ENCODE measurements around the gene KCNJ15. TPM values are rescaled to one million over a fixed set of nuclear protein-coding genes. Genes with fewer than 3 reads are reported as not detected.

The KCNJ15 gene
- total and polyA plus RNA-seq, 2 of the 8 experiments (the other 6 are each of a cell fraction or from before 2014, with no cell fraction given) = under 0.01 TPM; not detected in 1

DNA sequence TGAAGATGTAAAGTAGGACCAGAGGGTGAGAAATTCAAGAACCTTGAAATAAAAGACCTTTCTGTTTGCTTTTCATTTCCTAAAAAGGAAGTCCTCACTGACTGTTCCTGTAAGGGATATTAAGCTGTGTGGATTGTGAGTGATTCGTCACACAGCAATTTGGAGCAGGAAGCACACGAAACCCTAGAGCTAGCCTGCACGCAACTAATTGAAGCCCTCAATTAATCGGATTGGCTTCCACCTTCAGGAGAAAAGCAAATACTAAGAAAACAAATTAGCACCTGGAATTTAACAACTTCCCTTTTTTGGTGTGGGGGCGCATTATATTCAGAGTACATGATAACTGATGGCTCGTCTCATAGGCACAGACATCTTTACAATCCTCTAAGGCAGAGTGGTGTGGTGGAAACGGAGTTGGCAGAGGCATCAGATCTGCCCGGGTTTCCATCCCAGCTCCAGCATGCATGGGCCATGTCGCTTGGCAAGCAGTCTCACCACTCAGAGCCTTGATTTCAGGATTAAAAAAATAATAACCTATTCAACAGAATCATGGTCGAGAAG lies 95.2 kb downstream of the KCNJ15 start:
- H2BK15ac ChIP-seq (ENCODE audit: low read length) = no peak overlapping the region
- no peak overlapping the region for H3K27ac ChIP-seq (ENCODE audit: low read depth, low read length)
- WGBS, 2 experiments (ENCODE audit: extremely low coverage in 1 of 2, insufficient coverage in 1 of 2, insufficient read length in 1 of 2, insufficient replicate concordance in 2 of 2, low coverage in 1 of 2, low lambda C conversion rate in 2 of 2, missing lambda C conversion rate in 1 of 2) = 73% methylated on average over 10 of the region's 10 CpGs; no CpG with 5 or more reads in 1 of the 2 experiments
- ChIA-PET POLR2A (ENCODE audit: partially characterized antibody) (interaction anchor here (0.7 to 1.0 kb wide), 3 partner anchors 9 to 181 kb away, joined by 3 to 7 read pairs (median 4); no protein-coding TSS in a partner anchor), CTCF (ENCODE audit: partially characterized antibody) (interaction anchor here (0.5 to 9.0 kb wide), 48 partner anchors 9 to 789 kb away, joined by 3 to 366 read pairs (median 4); no protein-coding TSS in a partner anchor)
- H2BK120ac ChIP-seq (replicated peaks; ENCODE audit: low read depth, low read length) = no peak overlapping the region
- no peak overlapping the region for H4K8ac ChIP-seq (ENCODE audit: extremely low read depth, insufficient read depth, low read length)
- H3K79me1 ChIP-seq (ENCODE audit: low read depth, low read length) = no peaks in the 10 kb centered on the region
- H2BK12ac ChIP-seq (ENCODE audit: low read depth, low read length) = no peak overlapping the region
- no peak overlapping the region for H3K14ac ChIP-seq (ENCODE audit: insufficient read length)
- H3K9me3 ChIP-seq (ENCODE audit: insufficient read depth in 2 of 2, low read depth in 1 of 2, low read length in 1 of 2) = no peaks in the 10 kb centered on the region
- H3K9ac ChIP-seq (replicated peaks in 1 of 4; ENCODE audit: extremely low read depth in 1 of 4, low read depth in 3 of 4, low read length in 3 of 4) = no peak overlapping the region
- H2AFZ ChIP-seq (ENCODE audit: low read length) = peak overlapping the region; percentile 9; the same call in 1 of the 2 replicates
- no peak overlapping the region for H3K4ac ChIP-seq (replicated peaks; ENCODE audit: insufficient read length, low read depth, low read length)
- no peaks in the 10 kb centered on the region for H3K79me2 ChIP-seq (ENCODE audit: control insufficient read depth in 1 of 2, insufficient read depth in 2 of 2, low read length in 2 of 2)
- H2BK5ac ChIP-seq (ENCODE audit: low read depth, low read length) = no peak overlapping the region
- peaks cover 0 to 4% (median 0%) of the 10 kb centered on the region in 4 experiments; a peak in 3 of 7 replicates for H3K27me3 ChIP-seq (replicated peaks in 1 of 4; ENCODE audit: control insufficient read depth in 3 of 4, extremely low read depth in 1 of 4, insufficient read depth in 3 of 4, low read length in 3 of 4)
- H2AK5ac ChIP-seq (ENCODE audit: low read depth, low read length) = no peak overlapping the region
- TF ChIP-seq TAF1 (IDR thresholded peaks at IDR 0.05; ENCODE audit: low read depth, low read length) (no peak), SRF (IDR thresholded peaks at IDR 0.05; ENCODE audit: low read depth, low read length) (peak; percentile 70)
- H3K36me3 ChIP-seq (ENCODE audit: control insufficient read depth in 2 of 4, insufficient read depth in 4 of 4, low read length in 3 of 4) = no peaks in the 10 kb centered on the region
- DNase-seq (ENCODE audit: low read depth in 1 of 2, low spot score in 2 of 2) (peak in 1 of 2 experiments; percentile 33), FAIRE-seq (no peak)
- no peak overlapping the region for H3K4me2 ChIP-seq (ENCODE audit: insufficient read depth in 1 of 2, low read depth in 2 of 2, low read length in 2 of 2)
- H4K5ac ChIP-seq (ENCODE audit: insufficient read length, low read depth, low read length) = no peak overlapping the region
- no peak overlapping the region; a peak in 1 of 8 replicates for H3K4me3 ChIP-seq (ENCODE audit: extremely low read depth in 1 of 4, insufficient read depth in 2 of 4, low read depth in 3 of 4, low read length in 4 of 4)
- no peak overlapping the region for H2BK20ac ChIP-seq (ENCODE audit: low read length)
- peaks cover 0 to 11% (median 4%) of the 10 kb centered on the region in 4 experiments; a peak in 3 of 7 replicates for H3K4me1 ChIP-seq (replicated peaks in 1 of 4; ENCODE audit: control insufficient read depth in 3 of 4, insufficient read depth in 4 of 4, low read length in 3 of 4)
- no peaks in the 10 kb centered on the region for H3K23me2 ChIP-seq (ENCODE audit: low read depth, low read length)
- H3K18ac ChIP-seq (ENCODE audit: extremely low read depth, low read length) = no peak overlapping the region
- H4K20me1 ChIP-seq (replicated peaks in 1 of 2; ENCODE audit: control insufficient read depth in 1 of 2, insufficient read depth in 2 of 2, low read length in 2 of 2) = no peaks in the 10 kb centered on the region
- H4K91ac ChIP-seq (replicated peaks; ENCODE audit: insufficient read length, low read length) = no peak overlapping the region
- H3K56ac ChIP-seq (replicated peaks; ENCODE audit: insufficient read length, low read depth, low read length) = no peak overlapping the region
- no peak overlapping the region for H3K23ac ChIP-seq (ENCODE audit: insufficient read length)

All from H1 (cell line).